H1 (cell line): ENCODE data around the gene MYCBPAP. TPM values are rescaled to one million over a fixed set of nuclear protein-coding genes. Genes with fewer than 3 reads are reported as not detected.
A peak's percentile ranks its signal among the peaks of the same experiment; 100 is the strongest.

Experiments
- BACH1 ChIP-seq: IDR thresholded peaks from 2 replicates; pipeline ENCODE4 v1.6.1; 2012; ENCODE audit warnings: low read length, improper control_type of control experiment
- NRF1 ChIP-seq: IDR thresholded peaks from 2 replicates; pipeline ENCODE4 v1.6.1; 2011; ENCODE audit warnings: mild to moderate bottlenecking, low read depth, low read length, improper control_type of control experiment
- TEAD4 ChIP-seq: IDR thresholded peaks from 2 replicates; pipeline ENCODE4 v1.6.1; 2012; ENCODE audit warnings: low read depth, low read length, inconsistent platforms, mixed read lengths
- polyA plus RNA-seq, 7 experiments: library from polyadenylated mRNA; depleted of rRNA in 3 of 7; stranded (reverse) in 5 of 7; unstranded in 2 of 7; fragments of >200 nt in 5 of 7; fragments of 200-250 nt in 2 of 7; gene quantifications; 1 replicate in 5 of 7; 2 replicates in 1 of 7; 4 replicates in 1 of 7; pipeline versions ENCODE4 v1.2.1 to v1.2.3, GENCODE V29; 2011 to 2013; ENCODE audit warnings: missing spikeins in 2 of 7, mixed read lengths in 2 of 7
- total RNA-seq: library from RNA; stranded (reverse); fragmentation: NEBNext Ultra II Directional; extraction: Animal tissue kit (Norgen Biotek cat#: 25700); gene quantifications from 2 replicates; pipeline ENCODE4 v1.2.1, GENCODE V29; 2021

MYCBPAP gene
- total and polyA plus RNA-seq, 2 of the 8 experiments (the other 6 are each of a cell fraction or from before 2014, with no cell fraction given): 0.89 to 3.3 TPM

DNA sequence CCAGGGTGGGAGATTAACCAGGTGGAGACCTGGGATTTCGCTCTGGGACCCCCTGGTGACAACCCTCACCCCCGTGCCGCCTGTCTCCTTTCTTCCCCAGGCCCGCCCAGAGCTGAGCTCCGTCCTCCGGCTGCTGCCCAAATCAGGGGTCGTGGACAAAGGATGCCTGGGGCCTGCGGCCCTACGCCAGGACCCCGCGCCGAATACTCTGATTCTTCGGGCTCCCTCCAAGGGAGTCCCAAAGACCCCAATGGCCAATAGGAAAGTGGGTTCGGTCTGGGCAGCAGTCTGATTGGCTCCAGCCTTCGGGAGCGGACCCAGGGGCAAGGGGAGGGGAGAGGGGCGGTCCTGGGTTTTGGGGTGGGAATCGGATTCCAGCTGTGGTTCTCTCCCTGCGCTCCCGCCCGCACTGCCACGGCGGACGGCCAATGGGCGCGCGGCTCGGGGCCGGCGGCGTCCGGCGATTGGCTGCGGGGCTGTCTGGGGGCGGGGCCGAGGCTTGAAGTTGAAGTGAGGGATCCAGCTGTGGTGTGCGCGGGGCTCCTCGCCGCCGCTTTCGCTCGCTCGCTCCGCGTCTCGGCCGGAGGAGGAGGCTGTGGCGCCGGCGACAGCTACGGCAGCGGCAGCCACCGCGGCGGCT is 52.1 kb downstream of the MYCBPAP start, which contains the start of gene CACNA1G (continued):
- TF ChIP-seq NRF1 (no peak), TEAD4 (0 out of 2 replicates have a peak, but pooled peaks have one; percentile 25), BACH1 (no peak)
